Amygdala (tissue), 56 donors: Measurements from ENCODE around the gene CDC16.
"Not testable (repeated sequence)": the region's sequence is repeated elsewhere in the genome, so short reads cannot be mapped to it uniquely, and the experiment has no call there.

Experiments
- DNase-seq, 56 donors: peaks; one replicate each; lab custom pipeline; 2025; lab: John Stamatoyannopoulos, UW

Gene CDC16

DNA sequence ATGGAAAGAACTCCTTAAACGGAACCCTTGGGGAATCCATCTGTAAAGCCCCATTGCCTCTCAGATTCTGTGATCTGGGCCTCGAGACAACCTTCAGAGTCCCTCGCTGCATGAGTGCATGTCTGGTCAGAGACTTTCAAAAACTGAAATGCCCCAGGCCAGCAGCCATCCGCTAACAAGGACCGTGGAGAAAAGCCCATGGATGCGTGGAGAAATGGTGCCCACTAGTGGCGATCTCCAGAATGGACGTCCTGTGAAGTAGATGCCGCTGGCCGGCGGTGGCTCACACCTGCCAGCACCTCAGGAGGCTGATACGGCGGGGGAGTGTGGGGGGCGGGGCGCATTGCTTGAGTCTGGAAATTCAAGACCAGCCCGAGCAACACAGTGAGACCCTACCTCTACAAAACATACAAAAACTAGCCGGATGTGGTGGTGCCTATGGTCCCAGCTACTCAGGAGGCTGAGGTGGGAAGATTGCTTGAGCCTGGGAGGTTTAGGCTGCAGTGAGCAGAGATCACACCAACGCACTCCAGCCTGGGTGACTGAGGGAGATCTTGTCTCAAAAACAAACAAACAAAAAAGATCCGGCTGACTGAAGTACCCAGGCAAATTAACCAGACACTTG is 7.9 kb upstream of the CDC16 start:
- peak in 54 of 56 donors; percentile 24 to 91 (median 68) for DNase-seq

DNA sequence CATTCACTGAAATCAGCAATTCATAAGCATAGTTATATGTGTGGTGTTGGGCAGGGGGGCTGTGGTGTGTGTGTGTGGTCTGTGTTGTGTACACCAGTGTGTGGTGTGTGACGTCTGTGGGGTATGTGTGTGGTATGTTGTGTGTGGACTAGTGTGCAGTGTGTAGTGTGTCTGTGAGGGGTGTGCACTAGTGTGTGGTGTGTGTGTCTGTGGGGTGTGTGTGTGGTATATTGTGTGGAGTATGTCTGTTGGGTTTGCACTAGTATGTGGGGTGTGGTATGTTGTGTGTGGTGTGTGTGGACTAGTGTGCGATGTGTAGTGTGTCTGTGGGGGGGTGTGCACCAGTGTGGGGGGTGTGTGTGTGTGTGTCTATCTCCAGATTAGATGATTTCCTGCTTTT is 7.2 kb upstream of the CDC16 start:
- no peak for DNase-seq

DNA sequence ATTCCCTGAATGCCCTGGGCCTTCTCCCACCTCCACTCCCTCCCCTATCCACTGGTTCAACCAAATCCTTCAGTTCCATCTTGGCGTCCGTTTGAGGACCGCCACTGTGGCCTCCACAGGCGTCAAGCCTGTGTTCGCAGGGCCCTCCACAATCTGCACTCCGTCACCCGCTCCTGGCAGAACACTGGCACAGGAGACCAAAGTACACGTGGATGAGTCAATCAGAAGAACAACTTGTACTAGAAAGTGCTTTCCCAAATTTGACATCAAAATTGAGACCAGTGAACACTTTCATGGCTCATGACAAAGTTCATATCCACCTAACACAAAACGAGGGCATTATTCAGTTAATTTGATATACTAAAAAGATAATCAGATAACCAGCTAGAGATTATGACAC is 6.5 kb upstream of the CDC16 start:
- DNase-seq = no peak

DNA sequence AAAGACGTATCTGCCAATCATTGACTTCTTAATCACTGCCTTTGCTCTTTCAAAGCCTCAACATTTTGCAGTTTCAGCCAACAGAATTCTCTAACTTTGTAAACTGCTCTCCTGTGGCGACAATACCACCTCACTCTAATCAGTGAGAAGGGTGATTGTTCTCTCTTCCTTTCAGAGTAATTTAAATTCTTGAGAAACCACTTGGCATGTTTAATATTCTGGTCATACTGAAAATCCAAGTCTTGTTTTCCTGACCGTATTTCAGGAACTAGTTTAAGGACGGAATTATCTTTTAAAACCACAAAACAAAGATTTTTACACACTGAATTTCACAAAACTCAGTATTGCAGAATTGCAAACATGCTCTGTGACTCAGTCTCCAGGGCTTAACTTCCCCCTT is 5.2 kb upstream of the CDC16 start:
- no peak for DNase-seq

DNA sequence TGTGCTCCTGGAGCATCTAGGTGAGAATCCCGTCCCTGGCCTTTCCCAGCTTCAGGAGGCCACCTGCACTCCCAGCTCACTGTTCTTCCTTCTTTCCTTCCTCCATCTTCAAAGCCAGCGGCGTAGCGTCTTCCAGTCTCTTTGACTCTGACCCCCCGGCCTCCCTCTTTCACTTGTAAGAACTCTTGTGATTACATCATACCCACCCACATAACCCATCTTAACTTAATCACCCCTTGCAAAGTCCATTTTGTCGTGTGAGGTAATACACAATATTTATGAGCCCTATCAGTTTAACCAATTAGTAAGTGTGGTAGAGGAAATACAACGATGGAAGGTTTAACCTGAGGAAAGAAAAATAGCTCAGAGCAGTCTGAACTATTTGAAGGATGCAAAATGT is 4.6 kb upstream of the CDC16 start:
- no peak for DNase-seq

DNA sequence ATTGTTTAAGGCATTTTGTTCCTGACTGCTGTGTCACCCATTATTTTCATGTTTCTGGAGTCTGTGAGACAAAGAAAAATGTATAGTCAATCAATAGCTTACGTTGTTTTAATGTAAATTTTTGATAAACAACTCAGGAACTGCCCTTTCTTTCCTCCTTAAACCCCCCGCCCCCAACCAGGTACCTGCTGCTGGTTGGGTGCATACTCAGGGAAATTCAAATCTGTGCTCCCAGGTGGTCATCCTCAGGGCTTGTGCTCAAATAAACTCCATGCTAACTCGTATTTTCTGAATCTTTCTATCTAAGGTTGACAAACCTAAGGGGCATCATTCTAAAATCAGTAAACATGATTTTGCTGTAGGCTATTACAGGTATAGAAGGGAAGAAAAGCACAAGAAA is 4.1 kb upstream of the CDC16 start:
- no peak for DNase-seq

DNA sequence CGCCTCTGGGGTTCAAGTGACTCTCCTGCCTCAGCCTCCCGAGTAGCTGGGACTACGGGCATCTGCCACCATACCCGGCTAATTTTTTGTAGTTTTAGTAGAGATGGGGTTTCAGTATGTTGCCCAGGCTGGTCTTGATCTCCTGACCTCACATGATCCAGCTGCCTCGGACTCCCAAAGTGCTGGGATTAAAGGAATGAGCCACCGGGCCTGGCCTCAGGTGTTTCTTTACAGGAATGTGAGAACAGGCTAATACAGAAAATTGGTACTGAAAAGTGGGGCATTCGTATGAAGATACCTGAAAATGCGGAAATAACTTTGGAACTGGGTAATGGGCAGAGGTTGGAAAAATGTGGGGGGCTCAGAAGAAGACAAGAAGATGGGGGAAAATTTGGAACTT is 2.8 kb upstream of the CDC16 start:
- no peak for DNase-seq

DNA sequence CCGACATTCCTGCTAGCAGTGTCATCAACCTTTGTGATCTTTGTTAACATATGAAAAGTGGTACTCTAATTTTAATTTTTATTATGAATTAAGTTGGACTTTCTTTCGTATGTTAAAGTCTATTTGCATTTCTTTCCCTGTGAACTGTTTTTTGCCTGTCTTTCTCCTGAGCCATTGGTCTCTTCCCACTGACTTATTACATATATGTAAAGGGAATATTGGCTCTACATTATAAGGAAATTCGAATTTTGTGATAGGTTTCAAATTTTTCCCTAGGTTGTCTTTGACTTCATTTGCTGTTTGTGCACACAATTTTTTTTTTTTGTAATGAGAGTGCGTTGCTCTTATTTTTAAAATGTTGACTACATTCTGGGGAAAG is 442 bp upstream of the CDC16 start:
- DNase-seq = no peak

DNA sequence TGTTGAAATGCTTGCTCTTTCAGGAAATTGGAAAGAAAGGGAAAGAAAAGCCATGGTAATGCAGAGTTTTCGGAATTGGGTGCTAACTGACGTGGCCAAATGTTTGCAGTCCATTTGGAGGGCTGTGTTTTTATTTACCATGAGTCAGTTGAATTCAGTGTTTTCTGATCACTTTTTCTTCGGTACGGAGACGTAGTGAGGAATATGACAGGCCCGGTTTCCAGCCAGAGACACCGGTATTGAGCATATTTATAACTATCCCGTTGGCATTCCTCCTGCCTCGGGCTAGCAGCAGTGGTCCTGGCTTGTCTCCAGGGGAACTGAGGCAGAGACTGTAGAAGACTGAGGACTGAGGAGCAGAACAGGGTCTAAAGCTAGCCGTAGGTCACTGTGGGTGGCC is 1.0 kb downstream of the CDC16 start:
- no peak for DNase-seq

DNA sequence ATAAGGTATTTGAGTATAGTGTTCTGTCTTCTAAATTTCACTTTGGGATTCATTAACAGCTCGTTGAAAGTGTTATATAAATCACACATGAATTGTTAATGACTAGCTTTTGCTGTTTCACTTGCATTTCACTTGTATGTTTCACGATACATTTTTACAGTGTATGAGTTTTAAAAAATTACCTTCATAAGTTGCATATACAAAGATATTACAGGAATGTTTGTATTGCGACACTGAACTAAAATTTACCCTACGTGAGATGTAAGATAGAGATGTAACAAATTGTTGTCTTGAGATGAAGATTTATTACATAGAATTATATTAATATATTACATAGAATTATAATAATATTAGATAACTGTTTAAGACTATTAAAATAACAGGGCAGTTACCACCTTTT is 1.5 kb downstream of the CDC16 start:
- no peak for DNase-seq

DNA sequence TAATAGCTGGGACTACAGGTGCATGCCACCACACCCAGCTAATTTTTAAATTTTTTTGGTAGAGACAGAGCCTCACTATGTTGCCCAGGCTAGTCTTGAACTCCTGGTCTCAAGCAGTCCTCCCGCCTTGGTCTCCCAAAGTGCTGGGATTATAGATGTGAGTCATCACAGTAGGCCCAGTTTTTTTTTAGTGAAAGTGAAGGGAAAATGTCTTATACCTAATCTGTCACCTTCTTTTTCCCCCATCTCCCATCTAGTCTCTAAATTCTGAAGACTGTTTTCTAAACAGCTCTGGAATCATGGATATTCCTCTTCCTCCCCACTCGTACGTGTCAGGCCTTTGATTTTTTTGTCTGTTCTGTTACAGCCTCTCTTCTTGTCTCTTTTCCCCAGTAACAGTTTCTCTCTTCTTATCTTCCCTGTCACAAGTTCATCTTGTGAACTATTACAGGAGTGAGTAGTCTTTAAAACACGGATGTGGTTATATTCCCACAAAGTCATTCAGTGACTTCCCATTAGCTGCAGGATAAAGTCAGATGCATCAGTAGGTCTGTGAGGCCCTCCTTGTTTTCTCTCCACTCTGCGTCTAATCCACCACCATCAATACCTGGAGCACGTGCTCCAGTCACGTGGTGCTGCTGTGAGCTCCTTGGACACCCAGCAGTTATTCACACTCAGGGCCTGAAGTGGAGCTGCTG is 2.9 kb downstream of the CDC16 start:
- no peak for DNase-seq

DNA sequence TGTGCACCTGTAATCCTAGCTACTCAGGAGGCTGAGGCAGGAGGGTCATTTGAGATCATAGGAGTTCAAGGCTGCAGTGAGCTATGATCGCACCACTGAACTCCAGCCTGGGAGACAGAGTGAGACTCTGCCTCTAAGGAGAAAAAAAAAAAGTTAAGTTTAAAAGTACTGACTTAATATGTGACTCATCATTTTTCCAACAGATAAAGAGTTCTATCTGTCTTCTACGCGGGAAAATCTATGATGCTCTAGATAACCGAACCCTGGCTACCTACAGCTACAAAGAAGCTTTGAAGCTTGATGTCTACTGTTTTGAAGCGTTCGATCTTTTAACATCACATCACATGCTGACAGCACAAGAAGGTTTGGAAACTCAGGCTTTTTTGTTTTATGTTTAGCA is 7.2 kb downstream of the CDC16 start:
- DNase-seq = no peak

DNA sequence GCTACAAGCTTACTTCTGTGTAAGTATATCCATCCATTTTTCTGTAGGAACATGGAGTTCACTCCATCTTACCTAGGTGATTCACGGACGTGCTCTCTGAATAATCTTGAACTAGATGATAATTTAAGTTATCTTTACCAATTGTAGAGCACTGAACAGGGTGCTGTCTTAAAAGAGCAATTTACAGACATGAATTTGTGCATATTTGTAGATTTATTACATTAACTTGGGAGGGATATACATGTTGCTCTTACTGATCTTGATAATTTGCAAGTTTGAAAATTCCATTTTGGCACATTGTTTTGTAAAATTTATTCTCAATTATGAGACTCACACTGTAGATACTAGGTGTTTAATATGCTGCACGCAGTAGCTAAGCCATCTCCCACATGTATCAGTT is 9.3 kb downstream of the CDC16 start:
- DNase-seq = no peak

DNA sequence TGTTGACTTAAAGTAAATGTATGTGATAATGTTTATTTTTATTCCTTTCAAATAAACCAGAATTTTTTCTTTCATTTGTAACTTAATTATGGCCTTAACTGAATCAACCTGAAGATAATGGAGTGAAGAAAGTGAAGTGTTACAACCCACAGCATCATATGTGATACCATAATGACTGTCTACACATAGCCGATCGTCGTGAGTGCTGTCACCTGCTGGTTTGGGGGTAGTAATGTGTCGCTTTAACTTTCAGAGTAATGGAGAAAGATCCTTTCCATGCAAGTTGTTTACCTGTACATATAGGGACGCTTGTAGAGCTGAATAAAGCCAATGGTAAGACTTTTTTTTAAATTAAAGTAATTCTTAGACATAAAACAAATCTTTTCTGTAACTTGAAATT is 9.9 kb downstream of the CDC16 start:
- DNase-seq = no peak

DNA sequence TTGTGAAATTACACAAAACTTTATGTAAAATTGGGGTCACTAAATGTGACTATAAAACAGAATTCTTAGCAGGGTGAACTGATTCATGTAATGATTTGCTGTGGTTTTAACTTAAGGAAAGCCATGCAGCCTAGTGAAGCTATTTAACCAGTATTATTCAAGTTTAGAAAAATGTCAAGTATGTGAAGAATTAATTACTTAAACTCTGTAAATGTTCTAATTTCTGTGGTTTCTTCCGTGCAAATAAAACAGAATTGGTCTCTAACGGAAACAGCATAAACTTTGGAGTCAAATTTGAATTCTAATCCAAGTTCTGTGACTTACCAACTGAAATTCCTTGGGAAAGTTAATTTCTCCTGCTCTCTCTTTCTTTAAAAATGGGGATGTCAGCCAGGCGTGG is 13.3 kb downstream of the CDC16 start:
- DNase-seq = no peak

DNA sequence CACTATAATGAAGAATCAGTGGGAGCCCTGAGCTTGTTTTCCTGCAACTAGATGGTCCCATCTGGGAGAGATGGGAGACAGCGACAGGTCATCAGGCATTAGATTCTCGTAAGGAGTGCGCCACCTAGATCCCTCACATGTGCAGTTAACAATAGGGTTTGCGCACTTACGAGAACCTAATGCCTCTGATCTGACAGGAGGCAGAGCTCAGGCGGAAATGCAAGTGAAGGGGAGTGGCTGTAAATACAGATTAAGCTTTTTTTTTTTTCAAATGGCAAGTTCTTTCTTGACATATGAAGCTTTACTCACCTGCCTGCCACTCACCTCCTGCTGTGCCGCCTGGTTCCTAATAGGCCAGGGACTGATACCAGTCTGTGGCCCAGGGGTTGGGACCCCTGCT is 14.4 kb downstream of the CDC16 start:
- DNase-seq = no peak

DNA sequence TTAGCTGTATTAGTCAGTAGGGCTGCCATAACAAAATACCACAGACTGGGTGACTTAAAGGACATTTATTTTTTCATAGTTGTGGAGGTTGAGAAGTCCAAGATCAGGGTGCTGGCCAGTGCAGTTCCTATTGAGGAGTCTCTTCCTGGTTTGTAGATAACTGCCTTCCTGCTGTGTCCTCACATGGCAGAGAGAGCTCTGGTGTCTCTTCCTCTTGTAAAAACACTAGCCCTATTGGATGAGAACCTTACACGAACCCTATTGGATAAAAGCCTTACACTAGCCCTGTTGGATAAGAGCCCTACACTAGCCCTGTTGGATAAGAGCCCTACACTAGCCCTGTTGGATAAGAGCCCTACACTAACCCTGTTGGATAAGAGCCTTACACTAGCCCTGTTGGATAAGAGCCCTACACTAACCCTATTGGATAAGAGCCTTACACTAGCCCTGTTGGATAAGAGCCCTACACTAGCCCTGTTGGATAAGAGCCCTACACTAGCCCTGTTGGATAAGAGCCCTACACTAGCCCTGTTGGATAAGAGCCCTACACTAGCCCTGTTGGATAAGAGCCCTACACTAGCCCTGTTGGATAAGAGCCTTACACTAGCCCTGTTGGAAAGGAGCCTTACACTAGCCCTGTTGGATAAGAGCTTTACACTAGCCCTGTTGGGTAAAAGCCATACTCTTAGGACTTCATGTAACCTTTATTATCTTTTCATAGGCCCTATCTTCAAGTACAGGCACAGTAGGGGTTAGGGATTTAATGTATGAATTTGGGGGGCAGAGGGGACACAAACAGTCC is 17.1 kb downstream of the CDC16 start:
- not testable (repeated sequence) for DNase-seq

DNA sequence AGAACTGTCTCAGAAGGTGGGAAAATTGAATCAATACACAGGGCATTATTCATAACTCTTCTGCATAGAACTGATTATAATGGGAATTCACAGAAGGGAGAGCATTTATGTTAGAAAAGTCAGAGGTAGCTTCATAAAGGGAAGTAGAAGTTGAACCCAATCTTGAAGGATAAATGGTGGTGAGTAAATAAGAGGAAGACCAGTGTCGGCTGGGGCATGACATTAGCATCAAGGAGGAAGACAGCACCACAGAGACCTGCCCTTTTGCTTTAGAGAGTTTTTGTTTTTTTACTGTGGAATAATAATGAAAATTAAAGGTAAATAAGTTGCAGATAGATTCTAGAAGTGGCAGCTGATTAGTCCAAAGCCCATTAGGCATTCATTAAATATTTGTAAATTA is 21.9 kb downstream of the CDC16 start:
- DNase-seq = no peak

DNA sequence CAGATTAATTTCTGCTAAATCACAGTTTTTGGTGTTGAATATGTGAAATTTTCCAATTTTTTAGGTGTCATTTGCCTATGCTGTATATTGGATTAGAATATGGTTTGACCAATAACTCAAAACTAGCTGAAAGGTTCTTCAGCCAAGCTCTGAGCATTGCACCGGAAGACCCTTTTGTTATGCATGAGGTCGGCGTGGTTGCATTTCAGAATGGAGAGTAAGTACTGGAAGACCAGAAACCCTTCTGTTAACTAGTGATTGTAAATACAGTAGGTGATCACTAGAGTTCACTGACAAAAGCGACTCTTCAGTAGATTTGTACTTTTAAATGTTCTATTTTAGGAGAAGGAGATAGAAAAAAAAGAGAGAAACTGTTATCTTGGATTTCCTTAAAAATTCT is 22.3 kb downstream of the CDC16 start:
- DNase-seq = no peak

DNA sequence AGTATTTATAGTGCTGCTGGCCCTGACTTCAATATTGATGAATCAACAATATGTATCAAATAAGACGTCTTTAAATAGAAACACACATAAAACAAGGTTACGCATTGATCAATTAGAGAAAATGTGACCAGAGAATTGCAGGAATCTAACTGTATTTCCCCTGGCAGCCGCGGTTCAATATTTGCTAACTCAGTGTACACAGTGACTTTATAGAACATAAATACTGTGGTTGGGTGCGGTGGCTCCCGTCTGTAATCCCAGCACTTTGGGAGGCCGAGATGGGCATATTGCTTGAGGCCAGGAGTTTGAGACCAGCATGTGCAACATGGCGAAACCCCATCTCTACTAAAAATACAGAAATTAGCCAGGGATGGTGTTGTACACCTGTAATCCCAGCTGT is 23.9 kb downstream of the CDC16 start:
- DNase-seq = no peak

DNA sequence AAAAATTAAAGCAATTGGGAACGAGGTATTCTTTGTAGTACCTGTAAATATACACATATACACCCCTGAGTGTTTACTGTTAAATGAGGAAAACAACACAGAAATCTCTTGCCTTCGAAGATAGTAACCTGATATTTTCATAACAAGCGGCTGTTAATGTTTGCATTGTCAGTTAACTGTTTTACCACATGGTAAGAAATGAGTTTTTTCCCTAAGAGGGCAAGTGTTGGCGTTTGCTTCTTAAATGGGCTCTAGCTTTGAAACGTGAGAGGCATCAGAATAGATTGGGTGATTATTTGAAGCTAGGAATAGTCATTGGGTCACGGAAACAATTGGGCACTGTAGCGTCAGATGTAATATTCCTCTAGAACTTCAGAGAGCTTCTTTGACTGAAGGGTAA is 24.7 kb downstream of the CDC16 start:
- no peak for DNase-seq

DNA sequence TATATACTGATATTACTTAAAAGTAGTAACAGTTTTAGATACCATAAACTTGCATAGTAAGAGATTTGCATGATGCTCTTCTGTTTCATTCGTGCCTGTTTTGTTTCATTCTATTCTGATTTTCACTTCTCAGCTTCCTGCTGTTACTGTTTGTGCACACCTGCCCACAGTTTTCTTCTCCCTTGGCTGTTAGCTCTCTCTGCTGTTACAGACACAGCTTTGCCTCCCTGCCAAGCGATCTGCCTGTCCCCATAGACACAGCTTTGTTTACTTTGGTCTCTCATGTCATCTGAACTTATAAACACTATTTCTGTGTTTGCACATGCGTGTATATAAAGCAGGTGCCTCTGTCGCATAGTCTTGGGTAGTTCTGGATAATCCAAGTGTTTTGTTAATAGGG is 25.3 kb downstream of the CDC16 start:
- DNase-seq = peak in 3 of 56 donors; percentile 4 to 7 (median 5)
